Left kidney (tissue), 2 donors: ENCODE results near the gene PRKCZ. TPM values are rescaled to one million over a fixed set of nuclear protein-coding genes. Genes with fewer than 3 reads are reported as not detected.
"Not testable (repeated sequence)": the region's sequence is repeated elsewhere in the genome, so short reads cannot be mapped to it uniquely, and the experiment has no call there.

Source experiments
- DNase-seq: peaks from one replicate; pipeline ENCODE4 v3.0.0-alpha.2; 2013
- polyA plus RNA-seq: library from polyadenylated mRNA; unstranded; fragments of 120-200 nt; gene quantifications from one replicate; pipeline ENCODE4 v1.2.1, GENCODE V29; 2013; ENCODE audit not compliant: insufficient read length

Gene PRKCZ
- polyA plus RNA-seq, 1 donor: 29.7 TPM

DNA sequence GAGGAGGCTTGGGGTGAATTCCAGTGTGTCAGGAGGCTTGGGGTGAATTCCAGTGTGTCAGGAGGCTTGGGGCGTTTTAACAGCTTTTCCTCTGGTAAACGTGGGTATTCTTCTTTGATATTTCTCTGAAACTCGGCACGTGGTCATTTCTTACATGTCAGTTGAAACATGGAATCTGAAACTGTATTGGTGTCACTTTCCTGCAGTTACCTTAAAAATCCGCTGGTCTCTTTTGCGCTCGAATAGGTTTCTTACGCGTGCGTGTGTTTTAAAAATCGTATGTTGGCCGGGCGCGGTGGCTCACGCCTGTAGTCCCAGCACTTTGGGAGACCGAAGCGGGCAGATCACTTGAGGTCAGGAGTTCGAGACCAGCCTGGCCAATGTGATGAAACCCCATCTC, 33.5 kb downstream of the PRKCZ start:
- DNase-seq: no peak

DNA sequence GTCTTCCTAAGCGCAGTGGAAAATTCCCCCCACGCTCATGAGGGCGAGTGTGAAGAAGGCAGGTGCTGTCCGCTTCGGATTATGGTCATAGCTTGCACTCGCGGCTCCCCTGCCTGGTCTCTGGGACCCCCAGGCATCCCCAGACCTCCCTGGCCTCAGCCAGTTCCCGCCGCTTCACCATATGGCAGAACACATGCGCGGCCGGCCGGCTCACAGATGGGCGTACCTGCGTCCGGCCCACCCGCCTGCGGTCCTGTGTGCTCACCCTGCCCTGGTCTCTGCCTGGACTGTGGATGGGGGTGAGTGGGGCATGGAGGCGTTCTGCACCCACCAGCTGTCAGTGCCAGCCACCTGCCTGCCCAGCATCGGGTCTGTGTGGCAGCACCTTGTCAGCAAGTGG, 34.1 kb downstream of the PRKCZ start:
- no peak for DNase-seq

- no peak for DNase-seq
Measured at GRCh38 chr1:2085080-2085479, 34.9 kb downstream of the PRKCZ start.

DNA sequence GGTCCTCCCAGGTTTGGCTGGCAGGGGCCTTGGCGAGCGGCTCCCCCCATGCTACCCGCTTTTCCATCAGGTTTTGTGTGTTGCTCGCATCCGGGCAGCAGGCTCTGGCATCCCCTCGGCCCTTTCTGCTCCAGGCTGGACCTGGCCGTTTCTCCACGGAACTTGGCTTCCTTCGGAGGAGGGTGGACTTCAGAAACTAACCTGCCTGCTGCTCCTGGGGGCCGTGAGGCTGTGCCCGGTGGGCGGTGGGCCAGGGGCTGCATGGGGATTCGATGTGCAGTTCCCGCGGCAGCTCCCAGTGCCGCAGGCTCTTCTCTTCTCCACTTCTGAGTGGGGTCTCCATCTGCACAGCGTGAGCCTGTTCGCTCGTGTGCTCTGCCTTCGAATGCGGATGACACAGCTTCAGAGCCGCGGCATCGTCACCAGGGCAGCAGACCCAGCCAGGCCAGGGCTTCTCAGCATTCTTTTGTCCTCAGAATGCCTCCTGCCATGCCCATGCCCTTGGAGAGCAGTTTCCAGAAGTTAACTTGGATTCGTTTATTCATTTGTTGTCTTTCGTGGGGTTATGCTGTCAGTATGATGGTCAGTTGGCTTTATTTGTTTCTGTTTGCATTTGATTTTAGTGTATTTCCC, 36.4 kb downstream of the PRKCZ start:
- DNase-seq: no peak

- DNase-seq: no peak
Measured at GRCh38 chr1:2087766-2088165, 37.6 kb downstream of the PRKCZ start.

- DNase-seq: no peak
Measured at GRCh38 chr1:2088458-2088857, 38.2 kb downstream of the PRKCZ start.

GRCh38 chr1:2089051-2089450, 38.8 kb downstream of the PRKCZ start:
- DNase-seq: no peak

DNA sequence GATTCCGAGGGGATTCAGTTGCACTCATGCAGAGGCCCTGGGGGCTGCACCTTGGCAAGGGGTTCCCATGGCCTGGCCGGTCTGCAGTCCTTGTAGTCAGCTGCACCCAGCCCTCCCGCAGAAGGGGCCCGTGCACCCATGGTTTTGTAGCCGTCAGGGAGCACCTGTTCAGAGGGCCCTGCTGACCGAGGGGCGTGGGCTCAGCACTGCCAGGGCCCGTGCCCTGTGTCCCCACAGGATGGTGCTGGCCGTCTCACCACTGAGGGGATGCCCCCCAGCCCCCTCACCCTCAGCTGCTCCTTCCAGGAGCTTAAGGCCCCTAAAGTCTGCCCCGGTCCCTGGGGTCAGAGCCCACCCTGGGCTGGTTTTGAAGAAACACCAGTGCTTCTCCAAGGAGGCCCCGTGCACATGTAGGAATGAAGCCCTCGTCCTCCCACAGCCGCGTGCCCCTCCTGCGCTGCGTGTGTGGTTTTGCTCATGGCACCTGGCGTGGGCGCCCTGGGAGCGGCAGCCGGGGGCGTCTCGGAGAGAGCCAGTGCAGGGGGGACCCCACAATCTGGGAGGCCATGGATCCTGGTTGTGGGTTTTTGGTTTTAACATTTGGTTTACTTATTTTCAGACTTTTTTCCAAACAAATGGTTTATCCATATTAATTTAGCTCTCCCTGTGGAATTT, 40.1 kb downstream of the PRKCZ start:
- DNase-seq: no peak

DNA sequence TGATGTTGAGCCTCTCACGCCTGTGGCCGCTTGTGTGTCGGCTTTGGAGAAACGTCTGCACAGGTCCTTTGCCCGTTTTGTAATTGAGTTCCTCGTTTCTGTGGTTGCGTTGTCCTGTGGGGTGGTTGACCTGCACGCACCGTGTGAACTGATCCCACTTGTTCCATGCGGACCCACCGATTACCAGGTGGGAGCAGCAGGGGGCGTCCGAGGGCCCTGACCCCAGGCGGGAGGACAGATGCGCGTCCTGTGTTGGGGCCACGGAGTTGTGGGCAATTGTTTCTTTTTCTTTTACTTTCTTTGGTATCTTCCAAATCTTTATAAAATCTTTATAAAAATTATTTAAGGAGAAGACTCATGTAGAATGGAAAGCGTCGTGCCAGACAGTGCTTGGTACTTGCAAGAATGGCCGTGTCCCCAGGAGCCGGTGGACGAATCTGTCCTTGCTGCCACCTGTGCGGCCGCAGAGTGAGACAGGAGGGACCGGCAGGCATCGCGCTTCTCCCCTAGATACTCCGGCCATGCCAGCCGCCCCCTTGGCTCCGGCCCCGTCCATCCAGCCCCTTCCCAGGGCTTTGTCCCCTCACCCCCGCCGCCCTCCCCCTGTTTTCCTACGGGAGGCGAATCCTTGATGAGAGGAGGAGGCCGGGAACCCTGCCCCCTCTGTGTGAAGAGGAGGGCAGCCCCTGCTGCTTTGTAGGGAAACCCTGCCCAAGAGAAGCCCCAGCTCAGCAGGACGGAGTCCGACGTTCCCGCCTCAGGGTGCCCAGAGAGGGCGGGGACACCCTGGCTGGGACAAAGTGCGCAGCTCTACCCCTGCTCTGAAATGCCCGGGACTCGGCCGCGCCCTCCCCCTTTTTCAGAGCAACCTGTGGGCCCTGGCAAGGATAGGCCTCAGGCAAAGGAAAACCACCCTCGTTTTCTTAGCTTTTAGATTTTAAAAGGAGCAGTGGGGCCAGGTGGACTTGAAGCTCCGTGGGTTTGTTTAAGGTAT, 41.7 kb downstream of the PRKCZ start:
- no peak for DNase-seq

DNA sequence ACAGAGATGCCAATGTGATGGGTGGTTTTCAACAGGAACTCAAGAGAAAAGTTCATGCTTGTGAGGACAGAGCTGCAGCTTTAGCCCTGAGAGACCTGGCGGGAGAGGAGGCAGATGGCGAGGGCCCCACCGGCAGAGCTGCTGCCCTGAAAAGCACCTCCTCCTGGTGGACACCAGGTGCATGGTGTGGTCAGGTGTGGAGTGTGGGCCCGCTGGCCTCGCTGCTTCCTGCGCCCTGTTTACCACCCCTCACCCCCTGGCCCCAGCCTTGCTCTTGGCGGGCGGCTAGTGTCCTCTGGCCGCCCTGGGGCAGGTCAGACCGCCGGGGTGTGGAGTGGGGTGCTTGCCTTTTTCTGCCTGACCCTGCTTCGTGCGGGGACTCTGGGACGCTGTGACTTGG, 42.8 kb downstream of the PRKCZ start:
- DNase-seq: no peak

DNA sequence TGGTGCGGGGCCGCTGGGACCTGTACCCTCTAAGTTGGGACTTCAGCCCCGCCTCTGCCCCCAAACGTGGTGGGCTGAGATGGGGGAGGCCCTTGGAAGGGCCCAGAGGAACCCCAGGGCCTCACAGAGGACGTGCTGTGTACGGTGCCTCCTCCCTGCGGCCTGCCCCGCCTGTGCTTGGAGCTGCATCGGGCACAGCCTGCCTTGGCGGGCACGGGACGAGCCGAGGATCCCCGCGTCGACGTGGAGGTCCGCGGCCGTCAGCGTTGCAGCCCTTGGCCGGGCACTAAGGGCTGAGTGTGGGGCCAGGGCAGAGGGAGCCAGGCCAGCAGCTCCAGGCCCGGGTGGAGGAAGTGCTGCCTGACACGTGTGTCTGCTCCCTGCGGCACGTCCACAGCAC, 43.4 kb downstream of the PRKCZ start:
- DNase-seq: no peak

- not testable (repeated sequence) for DNase-seq
Measured at GRCh38 chr1:2094269-2095158, 44.3 kb downstream of the PRKCZ start.

GRCh38 chr1:2095394-2095793, 45.2 kb downstream of the PRKCZ start:
- DNase-seq: no peak

DNA sequence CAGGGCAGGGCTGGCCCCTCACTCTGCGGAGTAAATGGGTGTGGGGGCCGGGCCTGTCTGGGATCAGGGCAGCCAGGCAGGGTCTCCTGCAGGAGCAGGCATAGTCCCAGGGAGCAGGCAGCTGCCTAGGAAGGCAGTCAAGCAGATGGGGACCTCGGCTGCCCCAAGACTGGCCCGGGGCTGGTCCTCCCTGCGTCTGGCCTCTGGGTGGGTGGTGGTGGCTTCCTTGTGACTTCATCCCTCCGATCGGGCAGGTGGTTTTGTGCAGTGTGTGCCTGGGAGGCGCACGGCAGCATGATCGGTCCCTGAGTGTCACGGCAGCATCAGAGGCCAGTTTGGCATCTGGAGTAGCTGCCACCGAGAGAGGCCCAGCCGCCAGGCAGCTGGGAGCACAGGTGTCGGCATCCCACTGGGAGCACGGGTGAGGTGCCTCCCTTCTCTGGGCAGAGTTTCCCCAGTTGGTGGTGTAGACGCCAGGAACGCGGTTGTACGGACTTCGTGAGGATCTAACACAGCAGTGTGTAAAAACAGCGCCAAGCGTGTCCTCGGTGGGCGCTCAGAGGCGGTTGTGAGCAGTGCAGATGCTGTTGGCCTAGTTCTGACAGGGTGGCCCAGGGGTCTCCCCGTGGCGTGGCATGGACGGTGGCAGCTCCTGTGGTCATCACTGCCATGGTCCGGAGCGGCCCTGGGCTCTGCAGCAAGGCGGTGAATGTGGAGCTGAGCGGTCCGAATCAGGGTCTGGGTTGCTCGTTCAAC, 45.9 kb downstream of the PRKCZ start:
- DNase-seq: no peak

DNA sequence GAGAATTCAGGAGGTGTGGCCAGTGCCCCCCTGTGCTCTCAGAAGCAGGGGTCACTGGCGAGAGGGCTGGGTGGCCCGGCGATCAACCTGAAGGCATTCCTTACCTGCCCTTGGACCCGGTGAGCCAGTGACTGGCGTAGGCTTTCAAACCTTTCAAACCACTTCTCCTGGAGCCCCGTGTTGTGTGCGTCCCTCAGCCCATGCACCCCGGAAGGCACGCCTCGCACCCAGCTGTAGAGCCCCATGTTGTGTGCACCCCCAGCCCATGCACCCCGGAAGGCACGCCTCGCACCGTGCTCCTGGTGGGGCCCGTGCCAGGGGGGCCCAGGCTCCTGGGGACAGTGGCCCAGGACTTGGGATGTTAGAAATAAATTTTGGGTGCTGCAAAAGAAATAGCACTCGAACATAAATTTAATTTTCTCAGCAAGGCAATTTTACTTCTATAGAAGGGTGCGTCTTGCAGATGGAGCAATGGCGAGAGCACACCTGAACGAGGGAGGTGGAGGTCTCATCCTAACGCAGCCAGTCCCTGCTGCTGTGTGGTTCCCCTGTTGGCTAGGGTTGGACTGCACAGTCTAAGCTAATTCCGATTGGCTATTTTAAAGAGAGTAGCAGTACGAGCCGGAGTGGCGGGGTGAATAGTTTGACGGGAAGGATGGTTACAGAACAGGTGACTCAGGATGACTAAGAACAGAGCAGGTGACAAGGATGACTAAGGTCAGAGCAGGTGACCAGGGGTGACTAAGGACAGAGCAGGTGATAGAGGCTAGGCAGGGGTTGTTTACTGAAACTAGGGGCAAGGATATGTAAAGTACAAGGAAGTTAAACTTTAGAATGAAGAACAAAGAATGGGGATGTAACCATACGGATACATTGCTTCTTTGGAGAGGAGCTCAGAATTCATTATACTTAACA, 47.4 kb downstream of the PRKCZ start:
- no peak for DNase-seq

- no peak for DNase-seq
Measured at GRCh38 chr1:2098301-2098698, 48.1 kb downstream of the PRKCZ start.

DNA sequence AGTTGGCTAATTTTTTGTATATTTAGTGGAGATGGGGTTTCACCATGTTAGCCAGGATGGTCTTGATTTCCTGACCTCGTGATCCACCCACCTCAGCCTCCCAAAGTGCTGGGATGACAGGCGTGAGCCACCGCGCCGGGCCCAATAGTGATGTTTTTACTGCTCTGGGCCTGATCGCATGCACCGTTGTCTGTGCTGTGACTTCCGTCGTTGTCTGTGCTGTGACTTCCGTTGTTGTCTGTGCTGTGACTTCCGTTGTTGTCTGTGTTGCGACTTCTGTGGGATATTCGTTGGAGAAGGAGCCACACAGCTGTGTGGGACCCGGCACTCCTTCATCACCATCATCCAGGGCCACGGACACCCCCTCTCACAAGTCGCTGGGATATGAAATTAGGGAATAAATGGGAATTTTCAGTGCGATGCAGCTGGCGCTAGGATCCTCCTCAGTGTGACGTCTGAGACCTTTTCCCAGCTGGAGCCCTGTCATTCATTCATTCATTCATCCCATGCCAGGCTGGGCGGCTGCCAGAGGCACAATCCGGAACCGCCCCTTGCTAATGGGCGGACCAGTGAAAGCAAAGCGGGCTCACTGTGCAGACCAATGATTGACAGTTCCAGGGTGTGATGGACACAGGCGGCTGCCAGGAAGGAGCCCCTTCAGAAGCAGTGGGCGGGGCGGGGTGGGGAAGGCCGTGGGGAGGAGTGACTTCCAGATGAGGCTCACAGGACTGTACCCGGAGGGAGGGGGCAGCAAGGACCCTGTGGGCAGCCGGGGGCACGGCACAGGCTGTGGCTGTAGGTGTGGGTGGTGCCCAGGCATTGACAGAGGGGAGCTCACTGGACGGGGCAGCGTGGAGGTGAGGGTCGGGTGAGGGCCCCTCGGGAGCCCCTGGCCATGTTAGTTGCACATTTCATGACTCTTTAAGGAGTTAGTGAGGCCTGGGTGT, 48.9 kb downstream of the PRKCZ start:
- DNase-seq: no peak

DNA sequence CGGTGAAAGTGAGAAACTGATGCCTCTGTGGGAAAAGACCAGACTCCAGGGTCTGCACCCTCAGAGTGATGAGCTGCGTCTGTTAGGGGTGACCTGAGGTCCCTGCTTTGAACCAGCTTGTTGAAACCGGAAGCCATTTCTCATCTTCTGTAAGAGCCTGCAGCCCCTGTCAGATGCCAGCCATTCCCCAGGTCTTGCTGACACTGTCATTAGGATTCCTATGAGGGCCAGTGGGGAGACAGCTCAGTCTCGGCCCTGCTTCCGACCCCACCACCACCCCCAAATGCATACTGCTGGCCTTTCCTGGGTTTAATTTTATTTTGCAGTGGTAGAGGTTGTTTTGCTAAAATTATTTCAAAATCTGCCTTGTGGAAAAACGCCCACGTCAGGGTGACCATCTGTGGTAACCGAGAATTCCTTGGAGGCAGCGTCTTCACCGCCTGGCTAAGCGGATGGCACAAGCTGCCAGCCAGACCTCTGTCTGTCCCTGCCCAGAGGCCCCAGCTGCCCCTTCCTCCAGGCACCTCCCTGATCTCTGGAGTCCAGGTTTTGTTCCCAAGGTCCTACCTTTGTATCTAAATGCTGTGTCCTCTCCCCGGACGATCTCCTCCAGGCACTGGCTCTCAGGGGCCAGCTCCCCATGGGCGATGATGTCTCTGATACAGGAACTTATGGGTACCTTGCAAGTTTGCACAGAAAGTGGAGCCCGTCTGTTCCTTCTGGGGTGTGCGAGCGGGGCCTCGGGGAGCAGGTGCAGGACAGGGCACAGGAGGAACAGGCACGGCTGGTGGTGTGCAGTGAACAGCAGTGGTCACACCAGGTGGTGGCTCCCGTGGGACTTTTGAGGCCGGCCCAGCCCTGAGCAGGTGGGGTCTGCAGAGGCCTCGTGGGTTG, 49.9 kb downstream of the PRKCZ start:
- no peak for DNase-seq
